Suprapubic skin (tissue), 4 donors: ENCODE results near the gene NAIF1. TPM values are rescaled to one million over a fixed set of nuclear protein-coding genes. Genes with fewer than 3 reads are reported as not detected.

Experiments
- DNase-seq, 2 donors: peaks; one replicate each; pipeline ENCODE4 v3.0.0-alpha.2; 2019; ENCODE audit warnings: low spot score in 2 of 2
- H3K27ac ChIP-seq: fragments of 200-600 bp; sonication (generic); one replicate; pipeline ENCODE4 v1.5.1; 2019
- H3K27me3 ChIP-seq: fragments of 200-600 bp; sonication (generic); one replicate; pipeline ENCODE4 v1.5.1; 2019
- H3K36me3 ChIP-seq: fragments of 200-600 bp; sonication (generic); one replicate; pipeline ENCODE4 v1.5.1; 2019
- H3K4me1 ChIP-seq: fragments of 200-600 bp; sonication (generic); one replicate; pipeline ENCODE4 v1.5.1; 2019
- H3K4me3 ChIP-seq: fragments of 200-600 bp; sonication (generic); one replicate; pipeline ENCODE4 v1.5.1; 2019; ENCODE audit warnings: mild to moderate bottlenecking
- H3K9me3 ChIP-seq: fragments of 200-600 bp; sonication (generic); one replicate; pipeline ENCODE4 v1.5.1; 2019
- EP300 ChIP-seq: sonication (generic); formaldehyde crosslinking; IDR thresholded peaks from one replicate; pipeline ENCODE4 v1.6.1; 2017; ENCODE audit warnings: antibody characterized with exemption
- POLR2A ChIP-seq, 2 donors: fragments of 450-650 bp; IDR thresholded peaks; one replicate each; pipeline ENCODE4 v1.6.1; 2017; ENCODE audit warnings: antibody characterized with exemption in 2 of 2, mild to moderate bottlenecking in 2 of 2, moderate library complexity in 2 of 2
- POLR2AphosphoS5 ChIP-seq, 3 donors: sonication (generic); formaldehyde crosslinking; IDR thresholded peaks; one replicate each; pipeline ENCODE4 v1.6.1; 2017; ENCODE audit warnings: antibody characterized with exemption in 3 of 3
- WGBS: methylation state at CpG from one replicate; pipeline ENCODE4 v1.1.5; 2018; 5-methylcytosine and 5-hydroxymethylcytosine counted together
- total RNA-seq, 4 donors: library from RNA; depleted of rRNA; stranded (reverse); fragments of >200 nt; gene quantifications; one replicate each; pipeline ENCODE4 v1.1.0, GENCODE V29; 2016
- TF ChIP-seq, protein P1 (sequence below), 2 donors: fragments of 200-600 bp in 1 of 2; fragments of 450-650 bp in 1 of 2; sonication (generic) in 1 of 2; IDR thresholded peaks; one replicate each; pipeline ENCODE4 v1.5.1; 2016 to 2019; ENCODE audit warnings: antibody characterized with exemption in 2 of 2, mild to moderate bottlenecking in 1 of 2, moderate library complexity in 1 of 2

NAIF1 gene
- total RNA-seq, 4 donors from 2014 or later = 9.6 to 14.7 (median 12.6) TPM

DNA sequence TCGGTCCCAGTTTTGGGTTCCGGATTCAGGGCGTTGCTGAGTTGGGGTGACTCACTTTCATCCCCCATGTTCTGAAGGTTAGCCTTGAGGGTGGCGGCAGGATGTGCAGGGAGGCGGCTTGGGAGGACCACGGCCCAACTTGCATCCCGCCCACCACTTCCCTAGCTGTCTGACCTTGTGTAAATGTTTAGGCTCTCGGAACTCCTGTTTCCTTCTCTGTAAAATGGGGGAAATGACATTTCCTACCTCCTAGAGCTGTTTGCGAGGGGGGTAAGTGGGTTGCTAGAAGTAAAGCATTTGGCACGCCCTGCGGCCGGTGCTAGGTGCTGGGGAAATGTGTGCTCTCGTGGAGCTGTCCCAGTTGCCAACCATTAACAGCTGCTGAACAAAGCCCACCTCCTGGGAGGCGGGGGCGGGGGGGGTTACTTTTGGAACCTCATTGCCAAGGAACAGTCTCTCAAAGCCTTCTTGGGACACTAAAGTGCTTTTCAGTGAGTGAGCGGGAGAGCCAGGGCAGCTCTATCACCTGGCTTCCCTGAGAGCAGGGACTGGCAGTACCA lies 32.9 kb upstream of the NAIF1 start:
- Histone ChIP-seq H3K36me3 (peaks cover 34% of the 10 kb centered on the region), H3K9me3 (no peaks in the 10 kb centered on the region), H3K4me1 (peaks cover 64% of the 10 kb centered on the region), H3K27ac (peak overlapping the region; percentile 96), H3K4me3 (peak overlapping the region; percentile 55), H3K27me3 (no peaks in the 10 kb centered on the region)
- 64% methylated on average over 16 of the region's 16 CpGs for WGBS
- peak in 1 of 2 donors; percentile 67 for DNase-seq
- TF ChIP-seq POLR2A (IDR thresholded peaks at IDR 0.05) (no peak), POLR2AphosphoS5 (IDR thresholded peaks at IDR 0.05) (no peak), EP300 (no peak)
- TF ChIP-seq, protein P1, sequence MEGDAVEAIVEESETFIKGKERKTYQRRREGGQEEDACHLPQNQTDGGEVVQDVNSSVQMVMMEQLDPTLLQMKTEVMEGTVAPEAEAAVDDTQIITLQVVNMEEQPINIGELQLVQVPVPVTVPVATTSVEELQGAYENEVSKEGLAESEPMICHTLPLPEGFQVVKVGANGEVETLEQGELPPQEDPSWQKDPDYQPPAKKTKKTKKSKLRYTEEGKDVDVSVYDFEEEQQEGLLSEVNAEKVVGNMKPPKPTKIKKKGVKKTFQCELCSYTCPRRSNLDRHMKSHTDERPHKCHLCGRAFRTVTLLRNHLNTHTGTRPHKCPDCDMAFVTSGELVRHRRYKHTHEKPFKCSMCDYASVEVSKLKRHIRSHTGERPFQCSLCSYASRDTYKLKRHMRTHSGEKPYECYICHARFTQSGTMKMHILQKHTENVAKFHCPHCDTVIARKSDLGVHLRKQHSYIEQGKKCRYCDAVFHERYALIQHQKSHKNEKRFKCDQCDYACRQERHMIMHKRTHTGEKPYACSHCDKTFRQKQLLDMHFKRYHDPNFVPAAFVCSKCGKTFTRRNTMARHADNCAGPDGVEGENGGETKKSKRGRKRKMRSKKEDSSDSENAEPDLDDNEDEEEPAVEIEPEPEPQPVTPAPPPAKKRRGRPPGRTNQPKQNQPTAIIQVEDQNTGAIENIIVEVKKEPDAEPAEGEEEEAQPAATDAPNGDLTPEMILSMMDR (IDR thresholded peaks at IDR 0.05) = no peak

DNA sequence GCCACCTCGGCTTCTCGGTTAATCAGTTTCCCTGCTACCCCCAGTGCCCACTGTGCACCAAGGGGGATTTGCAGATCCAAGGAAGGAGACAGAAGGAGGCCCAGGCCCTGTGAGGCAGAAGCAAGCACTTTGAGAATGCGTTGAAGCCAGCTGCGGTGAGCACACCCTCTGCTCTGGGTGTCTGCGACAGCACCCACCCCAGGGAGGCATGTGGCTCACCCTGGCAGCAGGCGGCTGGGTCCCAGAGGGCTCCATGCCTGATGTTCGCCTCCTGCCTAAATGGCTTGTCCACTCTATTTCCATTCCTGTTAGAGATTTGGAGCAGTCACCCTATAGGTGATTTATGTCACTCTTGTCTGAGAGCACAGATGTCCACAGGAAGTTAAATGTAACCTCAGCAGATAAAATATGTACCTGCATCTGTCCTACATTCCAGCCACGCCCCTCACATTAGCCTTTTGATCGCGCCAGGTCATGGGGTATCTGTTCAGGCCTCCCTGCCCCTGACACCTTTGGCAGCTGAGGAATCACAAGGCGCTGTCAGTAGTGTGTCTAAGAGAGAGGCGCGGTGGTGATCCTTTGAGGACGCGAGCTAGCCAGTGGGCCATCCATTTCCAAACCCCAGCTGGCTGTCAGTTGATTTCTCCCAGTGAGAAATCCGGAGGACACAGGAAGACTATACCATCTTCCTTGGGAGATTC lies 32.3 kb upstream of the NAIF1 start:
- WGBS = 54% methylated on average over 16 of the region's 16 CpGs
- TF ChIP-seq, protein P1 (IDR thresholded peaks at IDR 0.05) = no peak
- peak in 1 of 3 donors; percentile 10 for TF ChIP-seq POLR2AphosphoS5 (IDR thresholded peaks at IDR 0.05)
- Histone ChIP-seq H3K27ac (peak overlapping the region; percentile 96), H3K4me1 (peaks cover 68% of the 10 kb centered on the region), H3K9me3 (no peaks in the 10 kb centered on the region), H3K27me3 (no peaks in the 10 kb centered on the region), H3K36me3 (peaks cover 33% of the 10 kb centered on the region), H3K4me3 (peak overlapping the region; percentile 55)
- DNase-seq = no peak

DNA sequence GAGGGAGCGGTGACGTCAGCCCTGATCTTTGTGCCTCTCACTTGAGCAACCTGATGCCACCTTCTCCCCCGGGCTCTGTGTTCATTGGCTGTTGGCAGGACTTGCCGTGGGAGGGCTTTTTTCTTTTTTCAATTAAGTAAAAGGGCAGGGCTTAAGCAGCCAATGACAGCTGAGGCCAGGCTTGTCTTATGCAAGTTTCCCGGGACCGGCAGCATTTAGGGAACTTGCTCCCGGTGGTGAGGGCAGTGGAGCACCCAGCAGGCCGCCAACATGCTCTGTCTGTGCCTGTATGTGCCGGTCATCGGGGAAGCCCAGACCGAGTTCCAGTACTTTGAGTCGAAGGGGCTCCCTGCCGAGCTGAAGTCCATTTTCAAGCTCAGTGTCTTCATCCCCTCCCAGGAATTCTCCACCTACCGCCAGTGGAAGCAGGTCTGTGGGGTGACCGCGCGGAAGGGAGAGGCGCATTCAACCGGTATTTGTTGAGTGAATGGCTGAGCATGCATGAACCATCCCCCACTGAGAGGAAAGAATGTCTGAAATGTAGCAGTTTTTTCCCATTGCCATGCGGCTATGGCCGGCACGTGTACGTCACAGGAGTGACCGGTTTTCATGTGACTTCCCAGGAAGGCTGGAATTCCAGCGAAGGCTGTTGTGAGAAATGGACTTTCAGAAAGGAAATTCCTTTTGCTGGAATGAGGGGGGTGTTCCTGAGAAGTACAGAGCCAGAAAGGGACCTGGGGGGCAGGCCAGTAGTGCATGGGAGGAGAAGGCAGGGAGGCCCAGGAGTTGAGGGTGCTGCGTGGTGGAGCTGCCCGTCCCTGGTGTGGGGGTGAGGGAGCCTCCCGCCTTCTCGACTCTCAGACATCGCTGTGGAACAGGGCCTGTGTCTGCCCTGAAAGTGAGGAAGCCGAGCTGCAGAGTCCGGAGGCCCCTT lies 31.4 kb upstream of the NAIF1 start:
- Histone ChIP-seq H3K27me3 (no peaks in the 10 kb centered on the region), H3K4me3 (peak overlapping the region; percentile 55), H3K9me3 (no peaks in the 10 kb centered on the region), H3K4me1 (peaks cover 70% of the 10 kb centered on the region), H3K27ac (peak overlapping the region; percentile 96), H3K36me3 (peaks cover 26% of the 10 kb centered on the region)
- WGBS = 14% methylated on average over 26 of the region's 32 CpGs
- TF ChIP-seq, protein P1 (IDR thresholded peaks at IDR 0.05) = no peak
- TF ChIP-seq POLR2A (IDR thresholded peaks at IDR 0.05) = peak; percentile 83 to 96
- TF ChIP-seq POLR2AphosphoS5 (IDR thresholded peaks at IDR 0.05) = peak; percentile 56 to 79 (median 69)
- TF ChIP-seq EP300 = peak; percentile 83
- DNase-seq = peak; percentile 97

DNA sequence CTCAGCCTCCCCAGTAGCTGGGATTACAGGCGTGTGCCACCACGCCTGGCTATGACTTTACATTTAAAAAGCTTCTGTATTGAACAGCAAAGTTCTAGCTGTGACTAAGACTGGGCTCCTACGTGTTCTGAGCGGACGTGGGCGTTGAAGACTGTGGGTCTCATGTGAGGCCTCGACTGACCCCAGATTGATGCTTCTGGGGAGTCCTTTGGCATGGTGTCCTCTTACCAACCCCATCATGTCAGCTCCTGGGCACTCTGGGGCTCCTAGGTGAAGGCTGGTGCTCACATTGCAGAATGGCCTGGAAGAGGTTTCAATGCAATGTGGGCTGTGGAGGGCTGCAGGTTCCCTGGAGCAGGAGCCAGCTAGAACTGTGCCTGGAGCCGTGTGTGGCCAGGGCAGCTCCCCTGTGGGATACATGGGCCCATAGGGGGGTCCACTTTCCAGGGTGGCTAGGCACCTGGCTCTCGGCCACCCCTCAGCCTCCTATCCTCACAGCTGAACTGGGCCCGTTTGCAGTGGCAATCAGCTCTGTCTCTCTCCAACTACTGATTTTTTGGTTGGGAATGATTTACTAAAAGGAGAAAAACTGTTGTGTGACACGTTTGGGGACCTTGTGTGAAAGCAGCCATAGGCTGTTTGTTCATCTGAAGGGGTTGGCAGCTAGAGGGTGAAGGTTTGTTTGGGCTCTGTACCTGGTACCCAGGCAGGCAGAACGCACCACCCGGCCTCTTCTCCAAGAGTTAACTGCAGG lies 30.6 kb upstream of the NAIF1 start:
- no peak for TF ChIP-seq POLR2A (IDR thresholded peaks at IDR 0.05)
- TF ChIP-seq, protein P1 (IDR thresholded peaks at IDR 0.05) = no peak
- TF ChIP-seq POLR2AphosphoS5 (IDR thresholded peaks at IDR 0.05) = no peak
- no peak for TF ChIP-seq EP300

More for the DNA sequence above, 30.6 kb upstream of the NAIF1 start:
- peak overlapping the region; percentile 96 for H3K27ac ChIP-seq
- H3K9me3 ChIP-seq = no peaks in the 10 kb centered on the region
- WGBS = 61% methylated on average over 13 of the region's 13 CpGs
- H3K4me1 ChIP-seq = peaks cover 78% of the 10 kb centered on the region
- peak overlapping the region; percentile 55 for H3K4me3 ChIP-seq
- no peaks in the 10 kb centered on the region for H3K27me3 ChIP-seq
- peaks cover 18% of the 10 kb centered on the region for H3K36me3 ChIP-seq
- peak in 1 of 2 donors; percentile 78 for DNase-seq
